ENCODE data around the gene GPN3.
"Not testable (repeated sequence)": the region's sequence is repeated elsewhere in the genome, so short reads cannot be mapped to it uniquely, and the experiment has no call there.

Gene GPN3

GRCh38 chr12:110449799-110450497, 18.1 kb downstream of the GPN3 start, which contains the start of gene ARPC3:
ARPC3 (minus strand) TSS chr12:110450337; CDS start chr12:110450260, 77 bp downstream.
- H3K27ac ChIP-seq (ENCODE audit: low read depth, low read length), result peak within 1 kb of the TSS; percentile 81

GRCh38 chr12:110444455-110444854, 23.6 kb downstream of the GPN3 start:
- H3K79me2 ChIP-seq (ENCODE audit: control insufficient read depth, insufficient read depth, low read length, unreplicated experiment), result peaks cover 50% of the 10 kb centered on the region

More at GRCh38 chr12:110449799-110450497, 18.1 kb downstream of the GPN3 start, which contains the start of gene ARPC3:
- H3K79me2 ChIP-seq (ENCODE audit: control insufficient read depth, insufficient read depth, low read length, unreplicated experiment), result peaks cover 49% of the 10 kb centered on the region
- H3K36me3 ChIP-seq (ENCODE audit: insufficient read depth, low read length), result peaks cover 5% of the 10 kb centered on the region; the same call in 1 of the 2 replicates
- peak within 1 kb of the TSS; percentile 91 for H3K4me3 ChIP-seq (ENCODE audit: low read depth, low read length)
- peak within 1 kb of the TSS; percentile 64 for H2AFZ ChIP-seq (ENCODE audit: low read length, unreplicated experiment)
- H3K27me3 ChIP-seq (ENCODE audit: insufficient read depth, low read length), result no peaks in the 10 kb centered on the region
- peaks cover 4% of the 10 kb centered on the region for H3K4me1 ChIP-seq (ENCODE audit: control insufficient read depth, insufficient read depth, low read length, unreplicated experiment)

GRCh38 chr12:110436231-110436630, 31.8 kb downstream of the GPN3 start:
- Histone ChIP-seq H2AFZ (ENCODE audit: low read length, unreplicated experiment) (no peak overlapping the region), H3K4me3 (ENCODE audit: low read depth, low read length) (no peak overlapping the region), H3K79me2 (ENCODE audit: control insufficient read depth, insufficient read depth, low read length, unreplicated experiment) (no peaks in the 10 kb centered on the region), H3K27me3 (ENCODE audit: insufficient read depth, low read length) (no peaks in the 10 kb centered on the region), H3K4me1 (ENCODE audit: control insufficient read depth, insufficient read depth, low read length, unreplicated experiment) (peaks cover 13% of the 10 kb centered on the region), H3K36me3 (ENCODE audit: insufficient read depth, low read length) (peaks cover 19% of the 10 kb centered on the region), H3K27ac (ENCODE audit: low read depth, low read length) (peak overlapping the region; percentile 64)

More at GRCh38 chr12:110444455-110444854, 23.6 kb downstream of the GPN3 start:
- Histone ChIP-seq H2AFZ (ENCODE audit: low read length, unreplicated experiment) (no peak overlapping the region), H3K27ac (ENCODE audit: low read depth, low read length) (no peak overlapping the region), H3K4me3 (ENCODE audit: low read depth, low read length) (no peak overlapping the region), H3K4me1 (ENCODE audit: control insufficient read depth, insufficient read depth, low read length, unreplicated experiment) (peaks cover 4% of the 10 kb centered on the region), H3K36me3 (ENCODE audit: insufficient read depth, low read length) (peaks cover 24% of the 10 kb centered on the region), H3K27me3 (ENCODE audit: insufficient read depth, low read length) (no peaks in the 10 kb centered on the region)

GRCh38 chr12:110431957-110432587, 36.0 kb downstream of the GPN3 start:
- Histone ChIP-seq H3K27ac (ENCODE audit: low read depth, low read length) (no peak overlapping the region), H3K36me3 (ENCODE audit: insufficient read depth, low read length) (peaks cover 4% of the 10 kb centered on the region; the same call in 1 of the 2 replicates), H2AFZ (ENCODE audit: low read length, unreplicated experiment) (no peak overlapping the region), H3K4me3 (ENCODE audit: low read depth, low read length) (no peak overlapping the region), H3K27me3 (ENCODE audit: insufficient read depth, low read length) (no peaks in the 10 kb centered on the region), H3K79me2 (ENCODE audit: control insufficient read depth, insufficient read depth, low read length, unreplicated experiment) (no peaks in the 10 kb centered on the region), H3K4me1 (ENCODE audit: control insufficient read depth, insufficient read depth, low read length, unreplicated experiment) (peaks cover 12% of the 10 kb centered on the region)

- H3K4me3 ChIP-seq (ENCODE audit: low read depth, low read length); H3K79me2 ChIP-seq (ENCODE audit: control insufficient read depth, insufficient read depth, low read length, unreplicated experiment); H3K4me1 ChIP-seq (ENCODE audit: control insufficient read depth, insufficient read depth, low read length, unreplicated experiment); H3K36me3 ChIP-seq (ENCODE audit: insufficient read depth, low read length); H2AFZ ChIP-seq (ENCODE audit: low read length, unreplicated experiment); H3K27me3 ChIP-seq (ENCODE audit: insufficient read depth, low read length); H3K27ac ChIP-seq (ENCODE audit: low read depth, low read length): not testable (repeated sequence)
Observed at GRCh38 chr12:110429676-110430075, 38.4 kb downstream of the GPN3 start.

GRCh38 chr12:110426406-110426805, 41.7 kb downstream of the GPN3 start:
- Histone ChIP-seq H3K4me3 (ENCODE audit: low read depth, low read length) (no peak overlapping the region), H3K79me2 (ENCODE audit: control insufficient read depth, insufficient read depth, low read length, unreplicated experiment) (no peaks in the 10 kb centered on the region), H3K27ac (ENCODE audit: low read depth, low read length) (no peak overlapping the region), H3K27me3 (ENCODE audit: insufficient read depth, low read length) (no peaks in the 10 kb centered on the region), H3K4me1 (ENCODE audit: control insufficient read depth, insufficient read depth, low read length, unreplicated experiment) (no peaks in the 10 kb centered on the region), H3K36me3 (ENCODE audit: insufficient read depth, low read length) (no peaks in the 10 kb centered on the region), H2AFZ (ENCODE audit: low read length, unreplicated experiment) (no peak overlapping the region)

- Histone ChIP-seq H3K4me1 (ENCODE audit: control insufficient read depth, insufficient read depth, low read length, unreplicated experiment) (no peaks in the 10 kb centered on the region), H3K27ac (ENCODE audit: low read depth, low read length) (no peak overlapping the region), H3K36me3 (ENCODE audit: insufficient read depth, low read length) (no peaks in the 10 kb centered on the region), H2AFZ (ENCODE audit: low read length, unreplicated experiment) (no peak overlapping the region), H3K27me3 (ENCODE audit: insufficient read depth, low read length) (no peaks in the 10 kb centered on the region), H3K4me3 (ENCODE audit: low read depth, low read length) (no peak overlapping the region), H3K79me2 (ENCODE audit: control insufficient read depth, insufficient read depth, low read length, unreplicated experiment) (no peaks in the 10 kb centered on the region)
Observed at GRCh38 chr12:110424237-110424636, 43.8 kb downstream of the GPN3 start.

GRCh38 chr12:110421701-110422100, 46.4 kb downstream of the GPN3 start:
- no peaks in the 10 kb centered on the region for H3K27me3 ChIP-seq (ENCODE audit: insufficient read depth, low read length)
- no peaks in the 10 kb centered on the region for H3K79me2 ChIP-seq (ENCODE audit: control insufficient read depth, insufficient read depth, low read length, unreplicated experiment)
- no peak overlapping the region for H3K27ac ChIP-seq (ENCODE audit: low read depth, low read length)
- H2AFZ ChIP-seq (ENCODE audit: low read length, unreplicated experiment), result no peak overlapping the region
- H3K36me3 ChIP-seq (ENCODE audit: insufficient read depth, low read length), result no peaks in the 10 kb centered on the region
- no peaks in the 10 kb centered on the region for H3K4me1 ChIP-seq (ENCODE audit: control insufficient read depth, insufficient read depth, low read length, unreplicated experiment)
- H3K4me3 ChIP-seq (ENCODE audit: low read depth, low read length), result no peak overlapping the region

- Histone ChIP-seq H3K36me3 (ENCODE audit: insufficient read depth, low read length) (no peaks in the 10 kb centered on the region), H2AFZ (ENCODE audit: low read length, unreplicated experiment) (no peak overlapping the region), H3K79me2 (ENCODE audit: control insufficient read depth, insufficient read depth, low read length, unreplicated experiment) (no peaks in the 10 kb centered on the region), H3K4me1 (ENCODE audit: control insufficient read depth, insufficient read depth, low read length, unreplicated experiment) (no peaks in the 10 kb centered on the region), H3K4me3 (ENCODE audit: low read depth, low read length) (no peak overlapping the region), H3K27me3 (ENCODE audit: insufficient read depth, low read length) (no peaks in the 10 kb centered on the region), H3K27ac (ENCODE audit: low read depth, low read length) (no peak overlapping the region)
Observed at GRCh38 chr12:110421159-110421661, 46.8 kb downstream of the GPN3 start.

GRCh38 chr12:110420644-110421043, 47.4 kb downstream of the GPN3 start:
- H3K79me2 ChIP-seq (ENCODE audit: control insufficient read depth, insufficient read depth, low read length, unreplicated experiment); H3K36me3 ChIP-seq (ENCODE audit: insufficient read depth, low read length); H3K27ac ChIP-seq (ENCODE audit: low read depth, low read length); H3K27me3 ChIP-seq (ENCODE audit: insufficient read depth, low read length); H3K4me1 ChIP-seq (ENCODE audit: control insufficient read depth, insufficient read depth, low read length, unreplicated experiment); H3K4me3 ChIP-seq (ENCODE audit: low read depth, low read length); H2AFZ ChIP-seq (ENCODE audit: low read length, unreplicated experiment): not testable (repeated sequence)

- H3K36me3 ChIP-seq (ENCODE audit: insufficient read depth, low read length); H2AFZ ChIP-seq (ENCODE audit: low read length, unreplicated experiment); H3K4me3 ChIP-seq (ENCODE audit: low read depth, low read length); H3K27me3 ChIP-seq (ENCODE audit: insufficient read depth, low read length); H3K79me2 ChIP-seq (ENCODE audit: control insufficient read depth, insufficient read depth, low read length, unreplicated experiment); H3K27ac ChIP-seq (ENCODE audit: low read depth, low read length); H3K4me1 ChIP-seq (ENCODE audit: control insufficient read depth, insufficient read depth, low read length, unreplicated experiment): not testable (repeated sequence)
Observed at GRCh38 chr12:110417113-110417512, 50.9 kb downstream of the GPN3 start.

All from ACC112 (cell line).